ENCODE data around the gene PPTC7. TPM values are rescaled to one million over a fixed set of nuclear protein-coding genes. Genes with fewer than 3 reads are reported as not detected.

Gene PPTC7
- total and polyA plus RNA-seq, 2 of the 13 experiments (the other 11 are each of a cell fraction or from before 2014, with no cell fraction given) = 4.8 to 12.3 TPM

GRCh38 chr12:110514363-110514762 lies 68.8 kb downstream of the PPTC7 start:
- no peaks in the 10 kb centered on the region for H3K4me1 ChIP-seq (ENCODE audit: insufficient read depth, low read length)
- BruUV-seq (replicated peaks) = no TSS peak
- no peak overlapping the region for H3K4me2 ChIP-seq (ENCODE audit: low read depth, low read length)
- in situ Hi-C loops (cut with HindIII; ENCODE audit: extremely low pct_ligation_motif_present, low pct_unique_long_range_greater_than_20kb) (loop anchor here (5.0 kb wide), 1 partner anchor 88 kb away; no protein-coding TSS in a partner anchor), intact Hi-C loops (cut with micrococcal nuclease; ENCODE audit: unreplicated experiment) (no loop called here)
- no peaks in the 10 kb centered on the region for H3K9me3 ChIP-seq (ENCODE audit: low read length)
- H2AFZ ChIP-seq (ENCODE audit: low read length) = no peak overlapping the region
- ATAC-seq = no peak
- no peak overlapping the region for H3K9ac ChIP-seq (ENCODE audit: insufficient read depth, low read depth, low read length)
- 4% methylated on average over 1 of the region's 1 CpG for WGBS (ENCODE audit: low lambda C conversion rate)
- CTCF ChIA-PET (ENCODE audit: low intra/inter-chr PET ratio, low total read pairs) = no interaction called here
- no peaks in the 10 kb centered on the region for H3K27me3 ChIP-seq (ENCODE audit: control insufficient read depth in 1 of 2, insufficient read depth in 2 of 2, low read length in 2 of 2)
- no peak for DNase-seq (ENCODE audit: low spot score)
- no peaks in the 10 kb centered on the region for H4K20me1 ChIP-seq (ENCODE audit: insufficient read depth, low read length)
- no peaks in the 10 kb centered on the region for H3K79me2 ChIP-seq (ENCODE audit: insufficient read depth, low read length)
- H3K4me3 ChIP-seq (replicated peaks in 1 of 3; ENCODE audit: insufficient read depth in 1 of 3, low read depth in 2 of 3, low read length in 3 of 3) = no peak overlapping the region
- TF ChIP-seq NR1H2 (CRISPR knock-in tag; IDR thresholded peaks at IDR 0.05; ENCODE audit: borderline replicate concordance, low read depth) (no peak), ZNF468 (CRISPR knock-in tag; IDR thresholded peaks at IDR 0.05) (no peak), ZNF263 (CRISPR knock-in tag; IDR thresholded peaks at IDR 0.05) (no peak), RFX5 (IDR thresholded peaks at IDR 0.05; ENCODE audit: low read depth, low read length) (no peak), ZFAT (CRISPR knock-in tag; conservative IDR thresholded peaks at IDR 0.05) (no peak), ZEB1 (IDR thresholded peaks at IDR 0.05; ENCODE audit: insufficient replicate concordance, low read depth) (no peak), MAF1 (CRISPR knock-in tag; IDR thresholded peaks at IDR 0.05; ENCODE audit: borderline replicate concordance) (no peak)
- TF ChIP-seq, protein P1, sequence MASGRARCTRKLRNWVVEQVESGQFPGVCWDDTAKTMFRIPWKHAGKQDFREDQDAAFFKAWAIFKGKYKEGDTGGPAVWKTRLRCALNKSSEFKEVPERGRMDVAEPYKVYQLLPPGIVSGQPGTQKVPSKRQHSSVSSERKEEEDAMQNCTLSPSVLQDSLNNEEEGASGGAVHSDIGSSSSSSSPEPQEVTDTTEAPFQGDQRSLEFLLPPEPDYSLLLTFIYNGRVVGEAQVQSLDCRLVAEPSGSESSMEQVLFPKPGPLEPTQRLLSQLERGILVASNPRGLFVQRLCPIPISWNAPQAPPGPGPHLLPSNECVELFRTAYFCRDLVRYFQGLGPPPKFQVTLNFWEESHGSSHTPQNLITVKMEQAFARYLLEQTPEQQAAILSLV (CRISPR knock-in tag; IDR thresholded peaks at IDR 0.05; ENCODE audit: borderline replicate concordance) = no peak
- no peak for FAIRE-seq
- no peaks in the 10 kb centered on the region for H3K36me3 ChIP-seq (replicated peaks in 1 of 2; ENCODE audit: control insufficient read depth in 1 of 2, insufficient read depth in 2 of 2, low read length in 2 of 2)
- POLR2A ChIA-PET = no interaction called here
- H3K27ac ChIP-seq (ENCODE audit: extremely low read length, insufficient read depth, low read length) = no peak overlapping the region

DNA sequence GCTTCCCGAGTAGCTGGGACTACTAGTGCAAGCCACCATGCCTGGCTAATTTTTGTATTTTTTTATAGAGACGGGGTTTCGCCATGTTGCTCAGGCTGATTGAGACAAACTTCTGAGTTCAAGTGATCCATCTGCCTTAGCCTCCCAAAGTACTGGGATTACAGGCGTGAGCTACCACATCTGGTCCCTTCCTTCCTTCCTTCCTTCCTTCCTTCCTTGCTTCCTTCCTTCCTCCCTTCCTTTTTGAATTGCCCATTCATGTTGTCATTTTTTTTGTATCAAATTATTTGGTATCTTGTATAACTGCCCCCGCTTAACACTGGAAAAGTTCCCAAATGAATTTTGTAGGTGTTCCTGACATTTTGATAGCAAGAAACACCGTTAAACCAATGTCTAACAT lies 69.3 kb downstream of the PPTC7 start:
- 46% methylated on average over 6 of the region's 6 CpGs for WGBS (ENCODE audit: low lambda C conversion rate)
- Histone ChIP-seq H3K36me3 (replicated peaks in 1 of 2; ENCODE audit: control insufficient read depth in 1 of 2, insufficient read depth in 2 of 2, low read length in 2 of 2) (no peaks in the 10 kb centered on the region), H3K9ac (ENCODE audit: insufficient read depth, low read depth, low read length) (no peak overlapping the region), H3K79me2 (ENCODE audit: insufficient read depth, low read length) (no peaks in the 10 kb centered on the region), H3K9me3 (ENCODE audit: low read length) (no peaks in the 10 kb centered on the region), H3K4me2 (ENCODE audit: low read depth, low read length) (no peak overlapping the region), H3K4me3 (replicated peaks in 1 of 3; ENCODE audit: insufficient read depth in 1 of 3, low read depth in 2 of 3, low read length in 3 of 3) (no peak overlapping the region), H2AFZ (ENCODE audit: low read length) (no peak overlapping the region), H3K4me1 (ENCODE audit: insufficient read depth, low read length) (no peaks in the 10 kb centered on the region), H3K27me3 (ENCODE audit: control insufficient read depth in 1 of 2, insufficient read depth in 2 of 2, low read length in 2 of 2) (no peaks in the 10 kb centered on the region), H3K27ac (ENCODE audit: extremely low read length, insufficient read depth, low read length) (no peak overlapping the region), H4K20me1 (ENCODE audit: insufficient read depth, low read length) (no peaks in the 10 kb centered on the region)
- intact Hi-C loops (cut with micrococcal nuclease; ENCODE audit: unreplicated experiment) (no loop called here), in situ Hi-C loops (cut with HindIII; ENCODE audit: extremely low pct_ligation_motif_present, low pct_unique_long_range_greater_than_20kb) (loop anchor here (5.0 kb wide), 1 partner anchor 88 kb away; no protein-coding TSS in a partner anchor)
- ChIA-PET POLR2A (no interaction called here), CTCF (ENCODE audit: low intra/inter-chr PET ratio, low total read pairs) (no interaction called here)
- FAIRE-seq (no peak), ATAC-seq (no peak), DNase-seq (ENCODE audit: low spot score) (no peak)
- no TSS peak for BruUV-seq (replicated peaks)
- no peak for TF ChIP-seq HOXA3 (CRISPR knock-in tag; IDR thresholded peaks at IDR 0.05)
- no peak for TF ChIP-seq ISL2 (CRISPR knock-in tag; IDR thresholded peaks at IDR 0.05)
- TF ChIP-seq, protein P2, sequence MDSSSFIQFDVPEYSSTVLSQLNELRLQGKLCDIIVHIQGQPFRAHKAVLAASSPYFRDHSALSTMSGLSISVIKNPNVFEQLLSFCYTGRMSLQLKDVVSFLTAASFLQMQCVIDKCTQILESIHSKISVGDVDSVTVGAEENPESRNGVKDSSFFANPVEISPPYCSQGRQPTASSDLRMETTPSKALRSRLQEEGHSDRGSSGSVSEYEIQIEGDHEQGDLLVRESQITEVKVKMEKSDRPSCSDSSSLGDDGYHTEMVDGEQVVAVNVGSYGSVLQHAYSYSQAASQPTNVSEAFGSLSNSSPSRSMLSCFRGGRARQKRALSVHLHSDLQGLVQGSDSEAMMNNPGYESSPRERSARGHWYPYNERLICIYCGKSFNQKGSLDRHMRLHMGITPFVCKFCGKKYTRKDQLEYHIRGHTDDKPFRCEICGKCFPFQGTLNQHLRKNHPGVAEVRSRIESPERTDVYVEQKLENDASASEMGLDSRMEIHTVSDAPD (CRISPR knock-in tag; IDR thresholded peaks at IDR 0.05) = no peak
- TF ChIP-seq HNRNPUL1 (IDR thresholded peaks at IDR 0.05; ENCODE audit: low read depth, low read length) = no peak
- TF ChIP-seq RFXANK (CRISPR knock-in tag; IDR thresholded peaks at IDR 0.05) = no peak
- TF ChIP-seq E2F1 (CRISPR knock-in tag; IDR thresholded peaks at IDR 0.05) = no peak
- no peak for TF ChIP-seq ASH2L (IDR thresholded peaks at IDR 0.05; ENCODE audit: insufficient read length, low read depth, low read length)
- no peak for TF ChIP-seq SMAD3 (CRISPR knock-in tag; IDR thresholded peaks at IDR 0.05)
- TF ChIP-seq SP140L (CRISPR knock-in tag; IDR thresholded peaks at IDR 0.05; ENCODE audit: borderline replicate concordance) = no peak
- TF ChIP-seq MED1 (CRISPR knock-in tag; IDR thresholded peaks at IDR 0.05) = no peak
